ENCODE measurements around the gene OR1L6.

Gene OR1L6

DNA sequence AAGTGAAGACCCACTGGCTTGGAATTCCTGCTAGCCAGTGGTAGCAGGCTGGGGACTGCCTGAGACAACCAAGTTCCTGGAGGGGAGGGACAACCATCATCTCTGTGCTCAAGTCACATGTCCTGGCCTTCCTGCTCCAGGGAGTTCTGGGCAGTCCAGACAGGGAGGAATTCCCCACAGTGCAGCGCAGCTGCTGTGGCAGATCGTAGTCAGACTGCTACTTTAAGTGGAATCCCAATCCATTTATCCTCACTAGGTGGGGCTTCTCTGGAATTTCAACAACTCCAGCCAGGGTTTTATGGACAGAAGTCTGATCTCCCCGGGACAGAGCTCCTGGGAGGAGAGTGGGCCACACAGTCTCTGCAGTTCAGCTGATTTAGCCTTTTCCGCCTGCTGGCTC lies 25.7 kb downstream of the OR1L6 start:
- in situ Hi-C loops (cut with HindIII; ENCODE audit: low sequenced_read_pairs): loop anchor here (25.0 kb wide), 1 partner anchor 281 kb away; the partner anchor contains the start of gene OR1J1
- DNase-seq (ENCODE audit: low read depth): no peak
- TF ChIP-seq, protein P1, sequence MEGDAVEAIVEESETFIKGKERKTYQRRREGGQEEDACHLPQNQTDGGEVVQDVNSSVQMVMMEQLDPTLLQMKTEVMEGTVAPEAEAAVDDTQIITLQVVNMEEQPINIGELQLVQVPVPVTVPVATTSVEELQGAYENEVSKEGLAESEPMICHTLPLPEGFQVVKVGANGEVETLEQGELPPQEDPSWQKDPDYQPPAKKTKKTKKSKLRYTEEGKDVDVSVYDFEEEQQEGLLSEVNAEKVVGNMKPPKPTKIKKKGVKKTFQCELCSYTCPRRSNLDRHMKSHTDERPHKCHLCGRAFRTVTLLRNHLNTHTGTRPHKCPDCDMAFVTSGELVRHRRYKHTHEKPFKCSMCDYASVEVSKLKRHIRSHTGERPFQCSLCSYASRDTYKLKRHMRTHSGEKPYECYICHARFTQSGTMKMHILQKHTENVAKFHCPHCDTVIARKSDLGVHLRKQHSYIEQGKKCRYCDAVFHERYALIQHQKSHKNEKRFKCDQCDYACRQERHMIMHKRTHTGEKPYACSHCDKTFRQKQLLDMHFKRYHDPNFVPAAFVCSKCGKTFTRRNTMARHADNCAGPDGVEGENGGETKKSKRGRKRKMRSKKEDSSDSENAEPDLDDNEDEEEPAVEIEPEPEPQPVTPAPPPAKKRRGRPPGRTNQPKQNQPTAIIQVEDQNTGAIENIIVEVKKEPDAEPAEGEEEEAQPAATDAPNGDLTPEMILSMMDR (IDR thresholded peaks at IDR 0.05; ENCODE audit: low read depth, low read length, missing control alignments): no peak
- H3K4me3 ChIP-seq (ENCODE audit: low read depth, low read length): no peak overlapping the region

DNA sequence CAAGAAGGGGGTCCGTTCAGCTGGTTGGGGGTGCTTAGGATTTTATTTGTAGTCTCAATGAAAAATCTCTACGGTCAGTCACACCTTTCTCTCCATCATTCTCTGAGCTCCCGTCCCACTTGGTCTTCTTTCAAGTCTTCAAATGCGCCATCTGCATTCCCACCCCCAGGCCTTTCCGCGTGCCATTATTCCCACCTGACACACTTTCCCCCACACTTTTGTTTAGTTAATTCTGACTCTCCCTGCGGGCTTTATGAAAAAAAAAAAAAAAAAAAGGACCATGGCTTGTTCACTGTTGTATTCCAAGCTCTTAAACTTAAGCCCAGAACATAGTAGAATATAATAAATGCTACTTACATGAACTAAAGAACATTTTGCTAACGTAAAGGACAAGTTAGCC lies 34.9 kb downstream of the OR1L6 start:
- H3K4me3 ChIP-seq (ENCODE audit: low read depth, low read length): no peak overlapping the region
- TF ChIP-seq, protein P1 (IDR thresholded peaks at IDR 0.05; ENCODE audit: low read depth, low read length, missing control alignments): no peak
- in situ Hi-C loops (cut with HindIII; ENCODE audit: low sequenced_read_pairs): no loop called here
- DNase-seq (ENCODE audit: low read depth): no peak

DNA sequence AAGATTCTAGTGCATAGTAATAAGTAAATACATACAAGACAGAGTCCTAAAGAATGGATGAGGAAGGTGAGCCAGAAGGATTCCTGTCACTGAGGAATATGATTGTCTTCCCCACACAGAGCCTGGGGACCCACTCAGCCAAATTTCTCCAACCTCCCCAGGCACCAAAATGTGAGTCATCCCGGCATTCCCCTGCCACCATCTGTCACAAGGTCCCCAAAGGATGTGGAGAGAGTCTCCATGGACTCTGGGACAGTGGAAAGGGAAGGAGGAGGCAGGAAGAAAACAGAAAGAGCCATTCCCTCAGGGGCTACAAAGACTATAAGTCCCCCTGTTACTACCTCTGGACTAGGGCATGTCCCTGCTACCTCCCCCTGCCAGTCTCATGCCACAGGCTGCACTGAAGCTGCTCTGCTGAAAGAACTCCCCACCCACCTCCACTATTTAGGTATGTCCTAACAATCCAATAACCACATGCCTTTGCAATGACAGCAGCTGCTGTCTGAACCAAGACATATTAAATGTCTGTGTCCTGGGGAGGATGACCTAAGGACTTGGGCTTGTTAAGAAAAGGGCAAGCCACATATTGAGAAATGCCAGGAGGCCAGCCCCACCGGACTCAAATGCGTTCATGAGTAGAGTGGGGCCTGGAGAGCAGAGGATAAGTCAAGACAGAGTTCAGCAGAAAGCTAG lies 36.0 kb downstream of the OR1L6 start:
- in situ Hi-C loops (cut with HindIII; ENCODE audit: low sequenced_read_pairs): no loop called here
- no peak for DNase-seq (ENCODE audit: low read depth)
- TF ChIP-seq, protein P1 (IDR thresholded peaks at IDR 0.05; ENCODE audit: low read depth, low read length, missing control alignments): no peak
- H3K4me3 ChIP-seq (ENCODE audit: low read depth, low read length): no peak overlapping the region

DNA sequence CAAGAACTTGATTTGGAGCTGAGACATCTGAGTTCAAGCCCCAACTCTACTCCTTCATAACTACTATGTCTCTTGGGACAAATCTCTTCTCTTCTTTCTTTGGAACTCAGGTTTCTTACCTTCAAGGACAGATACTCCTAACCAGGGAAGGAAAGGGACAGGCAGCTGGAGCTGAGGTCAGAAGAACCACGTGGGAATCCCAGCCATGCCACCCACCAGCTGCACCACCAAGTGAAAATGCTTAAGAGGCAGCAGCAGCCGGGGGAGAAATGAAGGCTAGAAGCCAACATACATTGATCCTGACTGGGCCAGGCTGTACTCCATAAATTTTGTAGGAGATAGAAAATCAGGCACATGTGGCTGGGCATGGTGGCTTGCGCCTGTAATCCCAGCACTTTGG lies 37.1 kb downstream of the OR1L6 start:
- in situ Hi-C loops (cut with HindIII; ENCODE audit: low sequenced_read_pairs): no loop called here
- DNase-seq (ENCODE audit: low read depth): no peak
- H3K4me3 ChIP-seq (ENCODE audit: low read depth, low read length): no peak overlapping the region
- TF ChIP-seq, protein P1 (IDR thresholded peaks at IDR 0.05; ENCODE audit: low read depth, low read length, missing control alignments): no peak

DNA sequence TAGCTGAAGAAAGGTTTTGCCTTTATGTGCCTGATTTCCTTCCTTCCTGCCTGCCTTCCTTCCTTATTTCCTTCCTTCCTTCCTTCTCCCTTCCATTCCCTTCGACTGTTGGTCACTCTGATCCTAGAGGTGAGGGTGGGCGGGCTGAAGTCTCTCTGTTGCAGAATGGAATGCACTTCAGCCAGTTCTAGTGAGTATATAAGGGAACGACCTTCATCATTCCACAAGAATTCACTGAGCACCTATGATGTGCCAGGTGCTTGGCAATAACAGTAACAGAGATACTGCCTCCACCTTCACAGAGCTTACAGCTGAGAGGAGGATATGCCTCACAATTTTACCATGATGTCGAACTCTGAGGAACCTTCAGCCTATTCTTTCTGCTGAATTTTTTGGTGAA lies 37.9 kb downstream of the OR1L6 start:
- no peak overlapping the region for H3K4me3 ChIP-seq (ENCODE audit: low read depth, low read length)
- in situ Hi-C loops (cut with HindIII; ENCODE audit: low sequenced_read_pairs): no loop called here
- no peak for DNase-seq (ENCODE audit: low read depth)
- TF ChIP-seq, protein P1 (IDR thresholded peaks at IDR 0.05; ENCODE audit: low read depth, low read length, missing control alignments): no peak

DNA sequence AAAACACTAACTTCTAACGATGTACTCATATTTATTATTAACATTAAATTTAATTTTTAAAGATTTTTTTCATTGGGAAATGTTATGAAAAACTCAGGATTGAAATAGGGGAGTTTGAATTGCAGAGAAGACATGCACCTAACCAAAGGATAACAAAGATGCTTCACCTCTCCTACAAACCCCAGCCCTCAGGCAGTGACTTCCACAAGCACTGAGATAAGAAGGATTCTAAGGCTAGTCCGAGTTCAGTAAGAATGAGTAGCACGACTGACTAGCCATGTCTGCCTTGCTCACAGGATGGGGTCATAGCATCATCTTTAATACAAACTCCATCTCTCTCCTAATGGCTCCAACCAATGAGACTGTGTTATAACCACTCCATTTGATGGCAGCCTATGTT lies 39.6 kb downstream of the OR1L6 start:
- no peak for DNase-seq (ENCODE audit: low read depth)
- in situ Hi-C loops (cut with HindIII; ENCODE audit: low sequenced_read_pairs): no loop called here
- no peak overlapping the region for H3K4me3 ChIP-seq (ENCODE audit: low read depth, low read length)
- TF ChIP-seq, protein P1 (IDR thresholded peaks at IDR 0.05; ENCODE audit: low read depth, low read length, missing control alignments): no peak
